Measurements from ENCODE around the gene KRTAP4-11.
"Not testable (repeated sequence)": the region's sequence is repeated elsewhere in the genome, so short reads cannot be mapped to it uniquely, and the experiment has no call there.

Gene KRTAP4-11

GRCh38 chr17:41118721-41119120, 548 bp upstream of the KRTAP4-11 start:
- no peak overlapping the region for H3K4me3 ChIP-seq (ENCODE audit: low read depth, low read length)
- no peak for TF ChIP-seq CTCF (IDR thresholded peaks at IDR 0.05; ENCODE audit: low read depth, low read length)

DNA sequence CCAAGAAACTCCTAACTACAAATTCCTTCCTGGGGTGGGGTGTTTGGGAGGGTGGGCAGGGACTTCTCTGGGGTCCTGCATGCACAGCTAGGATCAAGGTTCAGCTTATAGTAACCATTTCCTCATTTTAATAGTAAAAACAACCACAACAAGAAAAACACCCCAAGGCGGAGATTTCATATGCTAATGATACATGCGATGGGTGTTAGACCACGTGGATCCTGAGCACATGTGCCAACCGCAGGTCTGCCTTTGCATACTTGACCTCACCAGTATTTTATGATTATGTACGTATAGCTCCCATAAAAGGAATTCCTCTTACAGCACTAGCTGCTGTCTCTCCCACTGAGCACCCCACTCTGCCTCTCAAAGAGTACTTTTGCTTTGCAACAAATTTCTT, 1.9 kb downstream of the KRTAP4-11 start:
- no peak overlapping the region for H3K4me3 ChIP-seq (ENCODE audit: low read depth, low read length)
- no peak for TF ChIP-seq CTCF (IDR thresholded peaks at IDR 0.05; ENCODE audit: low read depth, low read length)

- H3K4me3 ChIP-seq (ENCODE audit: low read depth, low read length), result no peak overlapping the region
- no peak for TF ChIP-seq CTCF (IDR thresholded peaks at IDR 0.05; ENCODE audit: low read depth, low read length)
These were observed 6.9 kb downstream of the KRTAP4-11 start for GRCh38 chr17:41111151-41111885.

- not testable (repeated sequence) for H3K4me3 ChIP-seq (ENCODE audit: low read depth, low read length)
These were observed 9.3 kb downstream of the KRTAP4-11 start for GRCh38 chr17:41108728-41109386.

- no peak for TF ChIP-seq CTCF (IDR thresholded peaks at IDR 0.05; ENCODE audit: low read depth, low read length)
These were observed 10.2 kb downstream of the KRTAP4-11 start for GRCh38 chr17:41107941-41108450.

DNA sequence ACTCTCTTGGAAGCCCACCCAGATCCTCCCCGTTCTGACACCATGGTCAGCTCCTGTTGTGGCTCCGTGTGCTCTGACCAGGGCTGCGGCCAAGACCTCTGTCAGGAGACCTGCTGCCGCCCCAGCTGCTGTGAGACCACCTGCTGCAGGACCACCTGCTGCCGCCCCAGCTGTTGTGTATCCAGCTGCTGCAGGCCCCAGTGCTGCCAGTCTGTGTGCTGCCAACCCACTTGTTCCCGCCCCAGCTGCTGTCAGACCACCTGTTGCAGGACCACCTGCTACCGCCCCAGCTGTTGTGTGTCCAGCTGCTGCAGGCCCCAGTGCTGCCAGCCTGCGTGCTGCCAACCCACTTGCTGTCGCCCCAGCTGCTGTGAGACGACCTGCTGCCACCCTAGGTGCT, 12.8 kb downstream of the KRTAP4-11 start, which contains the start of gene KRTAP4-9:
Gene KRTAP4-9 (plus strand): TSS at position 43 of the 400 bp plus-strand sequence. CDS start 0 bp downstream, at position 43.
- H3K4me3 ChIP-seq (ENCODE audit: low read depth, low read length), result not testable (repeated sequence)

More at GRCh38 chr17:41107941-41108450, 10.2 kb downstream of the KRTAP4-11 start:
- H3K4me3 ChIP-seq (ENCODE audit: low read depth, low read length), result no peak overlapping the region

DNA sequence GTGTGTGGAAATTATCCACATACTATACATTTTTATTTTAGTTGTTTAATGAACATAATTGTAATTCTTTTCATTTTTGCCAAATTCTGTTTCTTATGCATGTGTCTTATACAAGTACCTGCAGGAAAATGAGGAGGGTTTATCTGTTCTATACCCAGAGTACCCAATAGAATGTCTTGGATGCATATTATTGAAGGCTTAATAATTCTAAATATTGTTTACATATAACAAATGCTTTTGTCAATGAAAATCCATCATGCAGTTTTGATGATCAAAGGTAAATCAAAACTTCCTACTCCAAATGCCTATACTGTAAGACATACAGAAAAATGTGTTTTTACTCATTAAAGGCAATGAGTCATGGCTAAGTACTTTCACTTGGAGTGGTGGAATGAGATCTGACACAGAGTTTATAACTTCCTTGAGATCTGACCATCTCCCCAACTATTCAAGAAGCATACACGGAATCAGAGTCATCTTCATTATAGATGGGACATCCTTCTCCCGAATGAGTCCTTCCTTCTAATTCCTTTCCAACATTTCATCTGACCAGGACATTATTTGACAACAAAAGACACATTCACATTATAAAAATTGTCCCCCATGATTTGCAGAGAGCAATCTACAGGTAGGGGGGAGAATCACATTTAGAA, 13.7 kb downstream of the KRTAP4-11 start:
- H3K4me3 ChIP-seq (ENCODE audit: low read depth, low read length), result not testable (repeated sequence)

DNA sequence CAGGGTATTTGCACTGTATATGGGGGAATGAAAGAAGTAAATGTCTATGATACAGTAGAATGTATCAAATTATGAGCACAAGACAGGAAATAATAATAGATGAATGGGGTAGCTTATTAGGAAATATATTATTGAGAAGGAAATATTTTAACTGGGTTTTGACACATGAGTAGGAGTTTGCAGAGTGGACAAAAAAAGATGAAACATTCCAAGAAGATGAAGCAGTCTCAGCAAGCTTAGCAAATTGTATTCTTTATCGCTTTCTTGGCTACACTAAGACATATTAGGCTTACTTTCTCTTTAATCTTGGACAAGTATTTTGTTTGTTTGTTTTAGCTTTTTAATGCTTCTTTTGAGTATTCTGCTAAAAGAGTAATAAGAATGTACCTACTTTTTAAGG, 14.3 kb downstream of the KRTAP4-11 start:
- H3K4me3 ChIP-seq (ENCODE audit: low read depth, low read length), result no peak overlapping the region
- no peak for TF ChIP-seq CTCF (IDR thresholded peaks at IDR 0.05; ENCODE audit: low read depth, low read length)
